Measurements from ENCODE around the gene ING4.

The ING4 gene

DNA sequence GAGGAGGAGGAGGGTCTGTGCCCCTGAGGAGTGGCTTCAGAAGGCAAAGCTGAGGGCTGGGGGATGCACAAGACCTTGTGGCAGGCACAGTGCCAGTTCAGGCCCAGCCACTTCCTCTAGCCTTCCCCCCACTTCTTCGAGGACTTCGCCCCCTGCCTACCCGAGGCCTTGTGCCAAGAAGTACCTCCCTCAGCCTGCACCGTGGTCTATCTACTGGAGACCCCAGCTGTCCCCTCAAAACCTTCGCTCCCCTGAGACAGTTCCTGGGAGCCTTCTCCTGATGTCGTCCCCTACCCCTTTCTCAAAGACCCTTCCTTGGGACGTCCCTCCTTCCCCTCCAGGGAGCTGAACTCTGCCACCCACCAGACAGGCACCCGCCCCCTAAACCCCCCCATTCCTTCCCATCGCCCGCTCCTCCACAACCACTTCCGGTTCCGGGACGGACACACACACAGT is 25.7 kb upstream of the ING4 start:
- DNase-seq (ENCODE audit: low read depth), result no peak

DNA sequence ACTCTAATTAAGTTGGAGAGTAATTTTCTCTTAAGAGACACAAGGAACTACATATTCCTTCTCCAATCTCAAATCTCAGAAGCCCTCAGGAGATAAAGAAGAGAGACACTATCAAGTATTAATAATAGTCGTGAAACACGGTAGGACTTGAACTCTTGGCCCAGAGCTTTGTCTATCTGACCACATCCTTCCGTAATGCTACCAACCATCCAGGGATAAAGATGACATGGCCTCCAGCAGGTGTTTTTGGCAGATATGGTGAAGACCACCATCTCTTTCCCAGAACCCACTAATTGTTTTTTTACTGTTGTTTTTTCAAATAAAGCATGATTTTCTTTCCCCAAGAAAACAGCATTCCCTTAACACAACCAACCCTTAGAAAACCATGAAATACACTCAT is 22.9 kb upstream of the ING4 start:
- DNase-seq (ENCODE audit: low read depth), result no peak

DNA sequence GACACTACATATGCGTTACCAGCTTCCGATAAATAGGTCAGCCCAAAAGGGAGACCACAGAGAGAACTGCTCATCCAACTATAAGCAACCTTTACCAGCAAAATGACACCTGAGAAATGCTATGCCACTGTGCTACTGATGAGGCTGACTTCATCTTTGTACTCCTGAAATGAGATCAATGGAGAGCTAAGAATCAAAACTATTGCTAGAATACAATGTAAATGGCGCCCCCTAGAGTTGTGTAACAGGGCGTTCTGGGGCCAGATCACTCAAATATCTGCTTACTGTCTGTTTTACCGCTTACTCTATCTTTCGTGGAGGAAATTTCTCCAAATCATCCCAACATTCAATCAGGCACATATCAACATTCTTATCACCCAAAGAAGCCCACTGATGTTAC is 21.7 kb upstream of the ING4 start:
- DNase-seq (ENCODE audit: low read depth), result no peak

DNA sequence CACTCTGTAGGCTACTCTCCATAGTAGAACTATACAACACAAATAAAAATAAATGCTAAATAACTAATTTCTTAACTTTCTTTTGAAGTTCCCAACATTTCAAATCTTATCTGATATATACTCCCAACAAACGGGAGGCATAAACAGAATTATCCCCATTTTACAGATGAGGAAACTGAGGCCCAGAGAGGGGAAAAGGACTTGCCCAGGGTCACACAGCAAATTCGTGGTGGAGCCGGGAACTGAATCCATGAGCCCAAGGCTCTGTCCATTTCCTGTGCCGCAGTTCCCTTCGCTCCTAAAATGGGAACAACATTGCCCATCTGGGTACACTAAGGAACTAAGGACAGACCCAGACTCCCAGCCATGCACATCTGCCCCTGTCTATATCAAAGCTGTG is 14.0 kb upstream of the ING4 start:
- DNase-seq (ENCODE audit: low read depth), result no peak

DNA sequence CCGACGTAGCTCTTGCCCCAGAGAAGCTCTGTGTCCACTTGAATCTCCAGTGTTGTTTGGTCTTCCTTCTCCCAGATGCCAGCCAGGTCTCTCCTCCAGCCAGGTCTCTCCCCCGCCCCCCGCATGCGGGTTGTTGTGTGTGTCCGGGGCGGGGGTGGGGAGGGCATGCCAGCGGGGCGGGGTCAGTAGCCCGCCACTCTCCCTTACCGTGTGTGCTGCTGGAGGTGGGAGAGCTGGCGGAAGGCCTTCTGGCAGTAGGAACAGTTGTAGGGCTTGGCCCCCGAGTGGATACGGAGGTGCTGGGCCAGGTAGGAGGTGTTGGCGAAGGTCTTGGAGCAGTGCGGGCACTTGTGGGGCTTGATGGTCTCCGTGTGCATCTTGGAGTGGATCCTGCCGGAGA is 9.2 kb upstream of the ING4 start:
- DNase-seq (ENCODE audit: low read depth), result no peak

DNA sequence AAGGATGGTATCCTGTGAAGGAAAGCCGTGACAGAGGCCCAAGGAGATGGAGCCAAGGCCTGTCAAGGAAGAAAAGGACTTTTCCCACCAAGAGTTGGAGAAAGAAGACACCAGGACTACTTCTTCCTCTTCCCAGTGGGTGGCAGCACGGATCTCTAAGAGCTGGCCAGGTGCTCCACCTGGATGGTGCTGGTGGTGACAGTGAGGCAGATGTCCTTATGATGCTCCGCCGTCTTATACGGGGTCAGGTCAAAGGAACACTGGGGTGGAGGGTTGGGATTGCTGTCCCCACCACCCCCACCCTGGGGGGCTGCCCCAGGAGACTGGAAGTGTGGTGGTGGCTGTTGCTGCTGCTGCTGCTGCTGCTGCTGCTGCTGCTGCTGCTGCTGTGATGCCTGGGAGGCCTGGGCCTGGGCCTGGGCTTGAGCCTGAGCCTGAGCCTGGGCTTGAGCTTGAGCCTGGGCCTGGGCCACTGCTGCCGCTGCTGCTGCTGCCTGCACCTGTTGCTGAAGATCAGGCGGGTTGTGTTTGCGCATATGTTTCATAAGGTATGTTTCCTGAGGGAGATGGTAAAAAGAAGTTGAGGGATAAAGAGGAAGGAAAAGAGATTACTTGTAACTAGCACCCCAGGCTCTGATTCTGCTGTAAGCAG is 4.8 kb upstream of the ING4 start:
- no peak for DNase-seq (ENCODE audit: low read depth)

DNA sequence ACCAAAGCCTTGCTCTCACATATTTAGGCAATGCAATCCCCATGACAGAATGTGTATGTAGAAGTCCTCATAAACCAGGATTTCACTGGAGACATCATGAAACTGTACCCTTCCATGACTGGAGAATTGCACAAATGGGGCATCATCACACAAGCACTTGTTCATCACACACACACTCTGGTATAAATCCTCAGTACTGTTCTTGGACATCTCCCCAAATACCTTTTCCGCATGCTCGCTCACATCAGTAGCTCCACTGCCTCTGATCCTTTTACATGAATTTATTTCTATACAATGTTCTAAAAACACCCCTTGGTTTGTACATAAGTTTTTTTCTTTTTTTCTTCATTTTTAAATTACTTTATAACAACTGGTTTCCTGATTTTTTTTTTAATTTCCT is 3.3 kb upstream of the ING4 start:
- no peak for DNase-seq (ENCODE audit: low read depth)

DNA sequence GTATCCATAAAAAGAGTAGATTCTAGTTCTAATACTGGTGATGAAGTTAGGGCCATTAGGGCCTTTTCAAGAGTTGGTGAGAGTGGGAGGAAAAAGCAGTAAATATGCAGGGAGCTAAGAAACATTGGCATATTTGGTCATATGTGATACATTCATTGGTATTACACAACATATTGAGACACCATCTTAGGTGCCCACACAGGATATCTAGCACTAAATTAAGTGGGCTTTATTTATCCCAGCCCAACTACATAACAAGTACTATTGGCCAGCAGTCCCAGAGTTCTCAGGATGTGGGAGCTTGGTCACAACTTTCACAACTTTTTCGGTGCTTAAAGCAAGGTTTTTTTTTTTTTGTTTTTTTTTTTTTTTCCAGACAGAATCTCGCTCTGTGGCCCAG is 2.0 kb upstream of the ING4 start:
- no peak for DNase-seq (ENCODE audit: low read depth)

DNA sequence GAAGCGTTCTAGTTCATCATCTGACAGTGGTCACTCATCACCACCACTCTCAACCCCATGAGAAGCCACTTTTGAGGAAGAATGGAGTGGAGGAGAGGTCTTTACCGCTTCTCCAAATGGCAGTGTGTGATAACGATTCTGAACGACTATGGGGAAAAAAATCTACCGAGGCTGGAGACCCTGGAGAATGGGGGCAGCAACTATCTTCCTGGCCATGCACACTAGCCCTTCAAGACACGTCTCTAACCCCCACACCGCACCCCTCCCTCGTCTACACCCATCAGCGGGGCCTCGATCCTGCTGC is 365 bp downstream of the ING4 start:
- no peak for DNase-seq (ENCODE audit: low read depth)

DNA sequence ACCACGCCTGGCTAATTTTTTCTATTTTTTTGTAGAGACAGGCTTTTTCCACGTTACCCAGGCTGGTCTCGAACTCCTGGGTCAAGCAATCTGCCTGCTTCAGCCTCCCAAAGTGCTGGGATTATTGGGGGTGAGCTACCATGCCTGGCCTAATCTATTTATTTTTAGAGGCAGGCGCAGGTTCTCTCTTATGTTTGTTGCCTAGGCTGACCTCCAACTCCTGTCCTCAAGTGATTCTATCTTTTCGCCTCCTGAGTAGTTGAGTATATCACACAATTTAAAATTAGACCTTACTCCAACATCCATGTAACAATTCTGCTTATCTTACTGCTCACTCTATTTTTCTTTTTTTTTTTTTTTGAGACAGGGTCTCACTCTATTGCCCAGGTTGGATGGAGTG is 8.9 kb downstream of the ING4 start:
- no peak for DNase-seq (ENCODE audit: low read depth)

DNA sequence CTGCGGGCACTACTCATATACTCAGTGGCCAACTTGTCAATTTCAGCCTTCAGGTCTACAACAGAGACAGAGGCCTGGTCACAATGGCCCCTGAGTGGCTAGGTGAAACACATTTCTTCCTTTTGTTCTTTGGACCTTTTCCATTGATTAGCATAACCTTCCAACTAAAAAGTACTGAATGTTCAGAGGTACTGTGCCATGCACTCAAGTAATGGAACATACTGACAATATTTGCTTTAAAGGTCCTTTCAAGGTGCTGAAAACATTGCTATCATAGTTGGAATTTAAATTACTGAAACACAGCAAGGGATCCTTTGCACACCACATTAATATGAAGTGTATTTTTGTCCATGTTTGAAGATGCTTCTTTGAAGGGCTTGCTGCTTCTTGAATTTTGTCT is 9.6 kb downstream of the ING4 start:
- DNase-seq (ENCODE audit: low read depth), result no peak

DNA sequence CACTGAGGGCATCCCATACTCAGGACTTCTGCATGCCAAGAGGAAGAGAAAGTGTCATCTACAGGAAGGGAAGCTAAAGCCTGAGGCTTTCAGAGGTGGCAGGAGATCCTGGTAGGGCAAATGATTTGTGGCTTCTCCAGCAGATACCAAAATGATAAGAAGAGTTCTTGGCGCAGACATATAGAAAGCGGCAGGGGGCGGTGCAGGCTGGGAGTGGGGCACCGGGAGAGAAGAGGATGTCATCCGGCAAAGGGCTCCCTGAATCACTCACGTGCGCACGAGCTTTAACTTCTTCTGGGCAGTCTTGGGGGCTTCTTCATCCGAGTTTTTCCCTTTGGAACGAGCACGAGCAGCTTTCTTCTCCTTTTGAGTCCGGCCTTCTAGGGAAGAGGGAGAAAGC is 10.5 kb downstream of the ING4 start:
- DNase-seq (ENCODE audit: low read depth), result no peak

DNA sequence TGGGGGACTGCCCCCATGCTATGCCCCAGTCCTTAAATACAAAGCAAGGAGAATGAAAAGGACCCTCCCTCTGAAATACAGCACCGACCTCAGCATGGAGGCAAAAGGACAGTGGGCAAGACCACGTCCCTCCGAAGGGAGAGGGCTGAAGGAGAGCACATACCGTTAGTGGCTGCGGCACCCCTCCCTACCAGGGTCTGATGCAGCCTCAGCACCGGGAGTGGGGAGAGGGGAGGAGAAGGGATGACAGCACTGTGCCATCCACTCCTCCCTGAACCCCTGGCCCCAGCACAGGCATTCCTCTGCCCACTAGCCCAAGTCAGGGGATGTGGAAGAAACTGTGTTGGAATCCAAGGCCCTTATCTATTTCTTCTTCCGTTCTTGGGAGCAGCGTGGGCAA is 12.1 kb downstream of the ING4 start:
- no peak for DNase-seq (ENCODE audit: low read depth)

DNA sequence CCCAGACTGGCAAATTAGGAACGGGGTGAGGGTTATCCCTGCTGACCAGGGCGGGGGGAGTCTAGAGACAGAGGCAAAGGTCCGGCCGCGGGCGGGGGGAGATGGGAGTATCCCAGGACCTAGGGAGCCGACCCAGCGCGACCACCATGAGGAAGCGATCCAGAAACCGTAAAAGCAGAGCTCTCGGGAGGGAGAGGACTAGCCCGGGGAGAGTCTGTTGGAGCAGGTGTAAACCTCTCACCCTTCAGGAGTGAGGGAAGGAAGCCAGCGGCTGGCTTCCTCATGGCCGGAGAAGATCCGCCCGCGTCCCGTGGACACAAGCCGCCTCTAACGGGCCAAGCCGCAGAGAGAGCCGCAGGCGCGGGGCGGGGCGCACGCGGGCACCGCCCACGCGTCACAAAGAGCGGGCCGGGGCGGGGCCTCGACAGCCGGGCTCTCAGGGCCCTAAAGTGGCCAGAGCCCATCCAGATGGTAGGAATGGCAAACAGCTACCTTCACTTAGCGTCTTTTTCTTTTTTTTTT is 15.8 kb downstream of the ING4 start, which contains the start of gene ACRBP:
Gene ACRBP (minus strand): TSS at position 350 of the 522 bp plus-strand sequence. CDS start 66 bp downstream, at position 284.
- no peak for DNase-seq (ENCODE audit: low read depth)

DNA sequence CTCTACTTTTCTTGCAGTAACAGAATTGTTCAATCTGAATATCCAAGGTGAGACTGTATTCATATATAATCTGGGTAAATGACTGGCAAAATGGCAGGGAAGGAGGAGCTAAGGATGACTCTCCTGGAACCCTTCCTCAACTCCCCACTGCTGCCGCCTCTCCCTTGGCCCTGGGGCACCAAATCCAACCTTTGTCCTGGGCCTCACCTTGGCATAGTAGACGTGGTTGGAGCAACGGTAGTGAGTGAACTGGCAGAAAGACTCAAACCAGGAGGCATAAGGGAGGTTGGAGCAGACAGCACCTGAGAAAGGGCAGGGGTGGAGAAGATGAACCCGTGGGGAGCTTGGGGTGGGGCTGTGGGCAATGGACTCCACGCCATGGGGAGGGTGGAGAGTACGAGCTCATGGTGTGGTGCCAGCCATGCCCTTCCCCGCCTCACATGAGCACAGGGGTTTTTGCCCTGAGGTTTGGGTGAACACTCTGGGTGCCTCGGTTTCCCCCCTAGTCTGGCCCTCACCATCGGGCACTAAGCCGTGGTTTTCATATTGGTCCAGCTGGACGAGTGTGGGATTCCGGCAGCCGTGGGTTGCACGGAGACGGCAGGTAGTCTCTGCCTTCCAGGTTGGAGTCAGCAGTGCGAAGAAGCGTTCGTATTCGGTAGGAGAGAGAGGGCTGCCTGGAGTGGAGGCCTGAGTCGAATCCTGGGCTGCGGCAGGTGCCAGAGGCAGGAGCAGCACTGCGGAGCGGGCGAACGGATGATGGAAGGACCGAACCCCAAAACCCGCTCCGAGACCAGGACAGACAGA is 16.4 kb downstream of the ING4 start:
- no peak for DNase-seq (ENCODE audit: low read depth)

DNA sequence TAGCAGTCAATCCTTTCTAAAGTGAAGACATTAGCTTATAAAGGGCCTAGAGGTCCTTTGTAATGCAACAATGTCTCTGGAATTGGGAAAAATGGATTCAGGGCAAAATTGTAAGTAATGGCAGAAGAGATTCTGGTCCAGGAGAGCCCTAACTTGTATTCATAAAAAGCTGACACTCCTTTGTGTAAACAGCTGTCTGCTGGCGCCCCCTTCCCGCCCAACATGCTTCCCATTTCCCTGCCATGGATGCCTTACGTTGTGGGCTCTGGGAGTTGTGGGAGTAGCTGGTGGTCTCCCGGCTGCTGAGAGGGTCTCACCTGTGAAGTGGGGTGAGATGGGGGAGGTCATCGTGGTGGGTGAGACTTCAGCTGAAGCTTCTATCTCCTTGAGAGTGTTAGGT is 18.0 kb downstream of the ING4 start:
- no peak for DNase-seq (ENCODE audit: low read depth)

DNA sequence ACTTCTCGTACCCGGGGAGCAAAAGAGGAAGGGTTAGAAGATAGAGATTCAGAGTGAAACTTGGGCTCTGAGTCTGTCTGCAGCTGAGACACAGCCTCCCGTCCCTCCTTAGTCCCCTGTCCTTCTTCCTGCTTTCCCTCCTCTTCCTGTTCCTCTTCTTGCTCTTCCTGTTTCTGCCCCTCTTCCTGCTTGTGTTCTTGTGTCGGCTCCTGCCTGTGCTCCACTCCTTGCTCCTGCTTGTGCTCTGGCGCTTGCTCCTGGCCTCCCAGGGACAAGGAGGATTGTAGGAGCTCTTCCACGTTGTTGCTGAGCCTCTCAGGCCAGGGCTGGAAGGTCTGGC is 18.7 kb downstream of the ING4 start:
- DNase-seq (ENCODE audit: low read depth), result no peak

DNA sequence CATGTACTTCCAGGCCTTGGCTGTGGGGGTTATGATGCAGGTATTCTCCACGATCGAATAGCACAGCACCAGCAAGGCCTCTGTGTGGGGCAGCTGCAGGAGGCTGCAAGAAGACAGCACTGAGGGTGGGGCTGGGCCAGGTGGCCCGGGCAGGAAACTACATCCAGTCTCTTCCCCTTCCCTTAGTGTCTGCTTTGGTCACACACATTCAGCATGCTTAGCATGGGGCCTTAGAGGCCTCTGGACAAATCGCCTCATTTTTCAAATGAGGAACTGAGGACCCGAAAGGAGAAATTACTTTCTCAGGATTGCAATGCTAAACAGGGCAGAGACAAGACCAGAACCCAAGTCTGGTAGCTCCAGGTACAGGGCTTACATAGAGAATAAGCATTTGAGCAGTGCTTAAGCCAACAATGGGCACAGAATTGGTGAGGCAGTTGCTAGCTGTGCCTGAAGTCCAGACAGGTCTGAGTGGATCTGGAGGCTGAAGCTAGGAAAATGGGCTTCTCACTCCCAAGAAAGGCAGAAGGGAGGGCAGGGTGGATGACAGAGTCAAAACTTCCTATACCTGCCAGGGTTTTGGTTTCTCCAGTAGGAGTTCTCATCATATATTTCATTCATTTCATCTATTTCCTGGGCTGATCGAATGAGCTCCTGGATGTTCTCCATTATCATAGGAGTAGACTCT is 19.2 kb downstream of the ING4 start:
- DNase-seq (ENCODE audit: low read depth), result no peak

DNA sequence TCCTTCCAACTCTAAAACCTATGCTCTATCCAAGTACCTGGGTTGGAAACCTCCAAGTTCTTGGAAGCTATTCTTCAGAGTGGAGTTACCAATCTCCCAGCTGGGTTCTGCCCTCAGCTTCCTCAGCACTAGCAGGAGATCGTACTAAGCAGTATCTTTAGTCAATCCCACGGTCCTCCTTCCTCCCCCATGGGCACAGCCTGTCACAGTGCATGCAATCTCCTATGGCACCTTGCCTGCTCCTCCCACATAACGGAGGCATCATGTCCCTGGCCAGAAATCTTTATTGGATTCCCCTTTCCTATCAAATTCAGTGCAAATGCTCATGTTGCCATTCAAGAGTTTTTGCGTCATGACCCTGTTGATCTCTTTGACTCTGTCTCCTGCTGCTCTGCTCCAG is 21.8 kb downstream of the ING4 start:
- no peak for DNase-seq (ENCODE audit: low read depth)

DNA sequence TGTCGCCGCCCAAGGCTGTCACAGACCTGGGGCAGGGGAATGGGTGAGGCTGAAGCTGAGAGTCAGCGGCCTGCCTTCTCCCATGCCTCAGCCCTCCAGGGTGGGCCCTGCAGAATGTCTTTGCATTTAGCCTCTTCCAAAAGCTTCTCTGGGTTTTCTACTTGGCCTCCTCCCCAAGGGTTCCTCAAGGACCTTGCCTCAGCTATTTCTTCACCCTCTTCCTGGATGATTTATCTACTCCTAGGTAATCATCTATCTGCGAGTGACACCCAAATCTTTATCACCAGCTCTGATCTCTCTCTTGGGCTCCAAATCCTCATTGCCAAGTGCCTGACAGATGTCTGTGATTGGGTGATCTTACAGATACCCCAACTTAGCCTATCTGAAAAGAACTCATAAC is 22.4 kb downstream of the ING4 start:
- no peak for DNase-seq (ENCODE audit: low read depth)

DNA sequence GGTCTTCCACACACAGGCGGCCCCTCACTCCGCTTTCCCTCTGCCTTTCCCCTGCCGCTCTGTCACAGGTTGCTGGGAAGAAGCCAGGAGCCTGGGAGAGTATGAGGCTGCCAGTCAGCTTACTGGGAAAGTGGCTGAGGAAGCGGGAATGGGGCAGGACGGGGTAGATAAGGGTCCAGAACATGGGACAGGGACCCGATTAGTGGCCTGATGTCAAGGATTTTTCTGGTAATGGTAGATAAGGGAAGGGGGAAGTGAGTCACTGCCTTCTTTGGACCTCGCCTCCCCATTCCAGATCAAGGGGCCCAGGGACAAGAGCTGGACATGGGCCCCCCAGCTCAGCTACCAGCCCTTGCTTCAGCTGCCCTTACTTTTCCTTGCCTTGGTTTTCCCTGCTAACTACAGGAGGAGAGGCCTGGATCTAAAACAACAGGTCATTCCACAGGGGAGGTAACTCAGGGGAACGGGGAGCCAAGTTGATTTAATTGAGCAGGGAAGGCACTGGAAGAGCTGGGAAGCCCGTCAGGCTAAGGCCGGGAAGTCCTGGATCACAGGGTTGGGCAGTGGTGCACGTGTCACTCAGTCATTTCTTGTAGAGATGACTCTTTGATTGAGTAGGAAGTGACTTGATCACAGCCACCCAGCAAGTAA is 23.6 kb downstream of the ING4 start:
- DNase-seq (ENCODE audit: low read depth), result no peak

DNA sequence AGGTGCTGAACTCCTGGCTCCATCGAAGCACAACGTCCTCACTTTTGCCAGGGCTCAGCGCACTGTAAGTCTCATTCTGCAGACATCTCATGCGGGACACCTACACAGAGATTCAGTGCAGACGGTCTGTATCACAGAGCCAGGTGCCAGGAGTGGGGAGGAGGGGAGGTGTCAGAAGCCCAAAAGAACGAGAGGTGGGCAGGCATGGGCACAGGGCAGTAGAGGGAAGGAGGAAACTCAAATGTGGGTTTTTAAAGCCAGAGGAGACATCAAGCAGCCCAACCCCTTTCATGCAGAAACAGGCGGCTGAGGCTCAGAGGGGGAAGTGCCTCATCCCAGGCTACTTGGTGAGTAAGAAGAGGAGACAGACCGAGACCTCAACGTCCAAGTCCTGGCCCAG is 24.6 kb downstream of the ING4 start:
- no peak for DNase-seq (ENCODE audit: low read depth)
